HG03460 (cell line): ENCODE measurements around the gene SPACA7.
"Not testable (repeated sequence)": the region's sequence is repeated elsewhere in the genome, so short reads cannot be mapped to it uniquely, and the experiment has no call there.

Experiments
- ATAC-seq: cut with Tn5 transposase; IDR thresholded peaks from one replicate; pipeline ENCODE4 v1.9.1; 2021; ENCODE audit not compliant: unreplicated experiment

SPACA7 gene

GRCh38 chr13:112416647-112417046, 40.5 kb downstream of the SPACA7 start:
- no peak for ATAC-seq

- no peak for ATAC-seq
Observed at GRCh38 chr13:112417079-112417478, 40.9 kb downstream of the SPACA7 start.

GRCh38 chr13:112424098-112424497, 47.9 kb downstream of the SPACA7 start:
- ATAC-seq, result no peak

- ATAC-seq, result no peak
Observed at GRCh38 chr13:112428704-112429103, 52.5 kb downstream of the SPACA7 start.

GRCh38 chr13:112431734-112432133, 55.6 kb downstream of the SPACA7 start:
- ATAC-seq, result no peak

- not testable (repeated sequence) for ATAC-seq
Observed at GRCh38 chr13:112432734-112433133, 56.6 kb downstream of the SPACA7 start.

- ATAC-seq, result not testable (repeated sequence)
Observed at GRCh38 chr13:112433517-112433916, 57.4 kb downstream of the SPACA7 start.

GRCh38 chr13:112434032-112434431, 57.9 kb downstream of the SPACA7 start:
- no peak for ATAC-seq

- ATAC-seq, result no peak
Observed at GRCh38 chr13:112434937-112435523, 58.9 kb downstream of the SPACA7 start.

GRCh38 chr13:112435973-112436372, 59.8 kb downstream of the SPACA7 start:
- no peak for ATAC-seq

GRCh38 chr13:112438094-112438493, 61.9 kb downstream of the SPACA7 start:
- no peak for ATAC-seq

GRCh38 chr13:112438515-112438914, 62.4 kb downstream of the SPACA7 start:
- no peak for ATAC-seq

- no peak for ATAC-seq
Observed at GRCh38 chr13:112441226-112441625, 65.1 kb downstream of the SPACA7 start.

GRCh38 chr13:112441779-112442310, 65.7 kb downstream of the SPACA7 start:
- ATAC-seq, result no peak

GRCh38 chr13:112442483-112443090, 66.4 kb downstream of the SPACA7 start:
- ATAC-seq, result no peak

- ATAC-seq, result no peak
Observed at GRCh38 chr13:112443191-112443994, 67.2 kb downstream of the SPACA7 start.

GRCh38 chr13:112443995-112444311, 67.8 kb downstream of the SPACA7 start:
- ATAC-seq, result peak; percentile 79

GRCh38 chr13:112444416-112445399, 68.6 kb downstream of the SPACA7 start:
- ATAC-seq, result no peak

GRCh38 chr13:112445411-112446271, 69.5 kb downstream of the SPACA7 start:
- no peak for ATAC-seq

- ATAC-seq, result no peak
Observed at GRCh38 chr13:112446347-112446861, 70.2 kb downstream of the SPACA7 start.
